WTC11 (cell line): ENCODE results near the gene MYO6. TPM values are rescaled to one million over a fixed set of nuclear protein-coding genes. Genes with fewer than 3 reads are reported as not detected.

Experiments used
- ATAC-seq: fragments of 200-7000 bp; cut with Tn5 transposase; 2 replicates; pipeline ENCODE4 v1.10.0; 2021; ENCODE audit warnings: mild to moderate bottlenecking, moderate library complexity
- CTCF ChIA-PET: fragments of 300-600 bp; sonication (Branson Sonifier 250); formaldehyde crosslinking; loops from one replicate; lab custom pipeline; 2021; ENCODE audit warnings: antibody characterized with exemption; lab: Charles Lee
- POLR2A ChIA-PET: fragments of 350-600 bp; sonication (Branson Sonifier 250); formaldehyde crosslinking; loops from one replicate; lab custom pipeline; 2021; ENCODE audit warnings: antibody characterized with exemption; lab: Charles Lee
- DNase-seq: peaks from one replicate; pipeline ENCODE4 v3.0.0; 2021; ENCODE audit warnings: low spot score
- H3K27ac Mint-ChIP-seq: 2 replicates; pipeline ENCODE4 v1.8.0; 2021; ENCODE audit warnings: mixed read lengths
- H3K27me3 Mint-ChIP-seq: 2 replicates; pipeline ENCODE4 v1.8.0; 2021; ENCODE audit warnings: low read depth, mild to moderate bottlenecking, moderate library complexity, mixed read lengths
- H3K36me3 Mint-ChIP-seq: 2 replicates; pipeline ENCODE4 v1.8.0; 2021; ENCODE audit warnings: mixed read lengths
- H3K4me1 Mint-ChIP-seq: 2 replicates; pipeline ENCODE4 v1.8.0; 2022; ENCODE audit warnings: mixed read lengths
- H3K4me3 Mint-ChIP-seq: 2 replicates; pipeline ENCODE4 v1.8.0; 2021; ENCODE audit warnings: mild to moderate bottlenecking, moderate library complexity, mixed read lengths
- H3K9me3 Mint-ChIP-seq: 2 replicates; pipeline ENCODE4 v1.8.0; 2021; ENCODE audit warnings: mixed read lengths
- CBFB ChIP-seq: sonication (generic); formaldehyde crosslinking; IDR thresholded peaks from 2 replicates; pipeline ENCODE4 v1.8.1; 2022; ENCODE audit warnings: mild to moderate bottlenecking, low read depth, missing genetic modification reagents
- FOXK1 ChIP-seq: sonication (generic); formaldehyde crosslinking; IDR thresholded peaks from 2 replicates; pipeline ENCODE4 v1.8.0; 2022; ENCODE audit warnings: mild to moderate bottlenecking, moderate library complexity, missing genetic modification reagents
- IRF2 ChIP-seq: sonication (generic); formaldehyde crosslinking; IDR thresholded peaks from 2 replicates; pipeline ENCODE4 v1.8.0; 2022; ENCODE audit warnings: low read depth, missing genetic modification reagents, borderline replicate concordance
- JAZF1 ChIP-seq: fragments of 250-450 bp; sonication (Bioruptor Pico); IDR thresholded peaks from 2 replicates; pipeline ENCODE4 v1.9.0; 2021; ENCODE audit warnings: moderate library complexity, mild to moderate bottlenecking, inconsistent platforms
- JUN ChIP-seq: sonication (generic); formaldehyde crosslinking; IDR thresholded peaks from 2 replicates; pipeline ENCODE4 v1.8.0; 2023; ENCODE audit warnings: mild to moderate bottlenecking, missing genetic modification reagents
- MXD4 ChIP-seq: fragments of 250-450 bp; sonication (Bioruptor Pico); IDR thresholded peaks from 2 replicates; pipeline ENCODE4 v1.8.0; 2021; ENCODE audit warnings: mild to moderate bottlenecking, moderate library complexity, borderline replicate concordance
- NFE2L1 ChIP-seq: sonication (generic); formaldehyde crosslinking; IDR thresholded peaks from 2 replicates; pipeline ENCODE4 v1.8.1; 2023; ENCODE audit warnings: missing genetic modification reagents
- SMAD4 ChIP-seq: sonication (generic); formaldehyde crosslinking; IDR thresholded peaks from 2 replicates; pipeline ENCODE4 v1.8.0; 2022; ENCODE audit warnings: mild to moderate bottlenecking, missing genetic modification reagents
- ZBTB21 ChIP-seq: sonication (generic); formaldehyde crosslinking; IDR thresholded peaks from 2 replicates; pipeline ENCODE4 v1.8.1; 2023; ENCODE audit warnings: mild to moderate bottlenecking, missing genetic modification reagents, borderline replicate concordance
- ZNF121 ChIP-seq: sonication (generic); formaldehyde crosslinking; IDR thresholded peaks from 2 replicates; pipeline ENCODE4 v1.8.0; 2023; ENCODE audit warnings: missing genetic modification reagents
- ZNF138 ChIP-seq: sonication (generic); formaldehyde crosslinking; conservative IDR thresholded peaks from 2 replicates; pipeline ENCODE4 v1.8.1; 2022; ENCODE audit warnings: mild to moderate bottlenecking, moderate library complexity, missing genetic modification reagents
- total RNA-seq: library from RNA; stranded (reverse); gene quantifications from 3 replicates; pipeline ENCODE4 v1.2.3, GENCODE V29; 2021
- TF ChIP-seq, protein P1 (sequence below): sonication (generic); formaldehyde crosslinking; conservative IDR thresholded peaks from 2 replicates; pipeline ENCODE4 v1.8.1; 2022; ENCODE audit warnings: mild to moderate bottlenecking, missing genetic modification reagents
- TF ChIP-seq, protein P2 (sequence below): sonication (generic); formaldehyde crosslinking; conservative IDR thresholded peaks from 2 replicates; pipeline ENCODE4 v1.8.1; 2023; ENCODE audit warnings: mild to moderate bottlenecking, low read depth, missing genetic modification reagents, moderate library complexity
- TF ChIP-seq, protein P3 (sequence below): sonication (generic); formaldehyde crosslinking; IDR thresholded peaks from 2 replicates; pipeline ENCODE4 v1.8.0; 2023; ENCODE audit warnings: missing genetic modification reagents, mild to moderate bottlenecking, borderline replicate concordance
- TF ChIP-seq, protein P4 (sequence below): fragments of 250-450 bp; sonication (Bioruptor Pico); IDR thresholded peaks from 2 replicates; pipeline ENCODE4 v2.1.2; 2022; ENCODE audit warnings: mild to moderate bottlenecking, moderate library complexity
- TF ChIP-seq, protein P5 (sequence below): sonication (generic); formaldehyde crosslinking; IDR thresholded peaks from 2 replicates; pipeline ENCODE4 v1.8.1; 2022; ENCODE audit warnings: low read depth, missing genetic modification reagents, borderline replicate concordance
- TF ChIP-seq, protein P6 (sequence below): sonication (generic); formaldehyde crosslinking; IDR thresholded peaks from 2 replicates; pipeline ENCODE4 v1.8.0; 2022; ENCODE audit warnings: missing genetic modification reagents
- TF ChIP-seq, protein P7 (sequence below): fragments of 250-450 bp; sonication (Bioruptor Pico); IDR thresholded peaks from 2 replicates; pipeline ENCODE4 v1.9.0; 2021; ENCODE audit warnings: mild to moderate bottlenecking
- TF ChIP-seq, protein P8 (sequence below): sonication (generic); formaldehyde crosslinking; IDR thresholded peaks from 2 replicates; pipeline ENCODE4 v1.8.1; 2023; ENCODE audit warnings: mild to moderate bottlenecking, missing genetic modification reagents
- TF ChIP-seq, protein P9 (sequence below): sonication (generic); formaldehyde crosslinking; IDR thresholded peaks from 2 replicates; pipeline ENCODE4 v1.8.0; 2022; ENCODE audit warnings: mild to moderate bottlenecking, missing genetic modification reagents

Gene MYO6
- total RNA-seq, 1 experiment from 2014 or later = 32.6 TPM

DNA sequence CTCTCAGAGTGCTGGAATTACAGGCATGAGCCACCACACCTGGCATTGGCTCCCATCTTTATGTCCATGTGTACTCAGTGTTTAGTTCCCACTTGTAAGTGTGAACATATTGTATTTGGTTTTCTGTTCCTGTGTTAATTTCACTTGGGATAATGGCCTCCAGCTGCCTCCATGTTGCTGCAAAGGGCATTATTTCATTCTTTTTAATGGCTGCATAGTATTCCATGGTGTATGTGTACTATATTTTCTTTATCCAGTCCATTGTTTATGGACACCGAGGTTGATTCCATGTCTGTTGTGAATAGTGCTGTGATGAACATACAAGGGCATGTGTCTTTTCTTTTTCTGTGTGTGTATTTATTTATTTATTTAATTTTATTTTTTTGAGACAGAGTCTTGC is 47.7 kb downstream of the MYO6 start:
- no peak overlapping the region for H3K27ac Mint-ChIP-seq
- H3K4me3 Mint-ChIP-seq = no peak overlapping the region
- TF ChIP-seq ZNF121 = no peak
- TF ChIP-seq CBFB (CRISPR knock-in tag) = no peak
- TF ChIP-seq, protein P1, sequence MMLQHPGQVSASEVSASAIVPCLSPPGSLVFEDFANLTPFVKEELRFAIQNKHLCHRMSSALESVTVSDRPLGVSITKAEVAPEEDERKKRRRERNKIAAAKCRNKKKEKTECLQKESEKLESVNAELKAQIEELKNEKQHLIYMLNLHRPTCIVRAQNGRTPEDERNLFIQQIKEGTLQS = no peak
- no peak for TF ChIP-seq SMAD4 (CRISPR knock-in tag)
- no peak for TF ChIP-seq ZNF138 (CRISPR knock-in tag)
- no peak for TF ChIP-seq IRF2 (CRISPR knock-in tag)
- no peak for TF ChIP-seq NFE2L1 (CRISPR knock-in tag)
- TF ChIP-seq, protein P2, sequence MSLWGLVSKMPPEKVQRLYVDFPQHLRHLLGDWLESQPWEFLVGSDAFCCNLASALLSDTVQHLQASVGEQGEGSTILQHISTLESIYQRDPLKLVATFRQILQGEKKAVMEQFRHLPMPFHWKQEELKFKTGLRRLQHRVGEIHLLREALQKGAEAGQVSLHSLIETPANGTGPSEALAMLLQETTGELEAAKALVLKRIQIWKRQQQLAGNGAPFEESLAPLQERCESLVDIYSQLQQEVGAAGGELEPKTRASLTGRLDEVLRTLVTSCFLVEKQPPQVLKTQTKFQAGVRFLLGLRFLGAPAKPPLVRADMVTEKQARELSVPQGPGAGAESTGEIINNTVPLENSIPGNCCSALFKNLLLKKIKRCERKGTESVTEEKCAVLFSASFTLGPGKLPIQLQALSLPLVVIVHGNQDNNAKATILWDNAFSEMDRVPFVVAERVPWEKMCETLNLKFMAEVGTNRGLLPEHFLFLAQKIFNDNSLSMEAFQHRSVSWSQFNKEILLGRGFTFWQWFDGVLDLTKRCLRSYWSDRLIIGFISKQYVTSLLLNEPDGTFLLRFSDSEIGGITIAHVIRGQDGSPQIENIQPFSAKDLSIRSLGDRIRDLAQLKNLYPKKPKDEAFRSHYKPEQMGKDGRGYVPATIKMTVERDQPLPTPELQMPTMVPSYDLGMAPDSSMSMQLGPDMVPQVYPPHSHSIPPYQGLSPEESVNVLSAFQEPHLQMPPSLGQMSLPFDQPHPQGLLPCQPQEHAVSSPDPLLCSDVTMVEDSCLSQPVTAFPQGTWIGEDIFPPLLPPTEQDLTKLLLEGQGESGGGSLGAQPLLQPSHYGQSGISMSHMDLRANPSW = no peak
- no peak for TF ChIP-seq JAZF1
- TF ChIP-seq, protein P3, sequence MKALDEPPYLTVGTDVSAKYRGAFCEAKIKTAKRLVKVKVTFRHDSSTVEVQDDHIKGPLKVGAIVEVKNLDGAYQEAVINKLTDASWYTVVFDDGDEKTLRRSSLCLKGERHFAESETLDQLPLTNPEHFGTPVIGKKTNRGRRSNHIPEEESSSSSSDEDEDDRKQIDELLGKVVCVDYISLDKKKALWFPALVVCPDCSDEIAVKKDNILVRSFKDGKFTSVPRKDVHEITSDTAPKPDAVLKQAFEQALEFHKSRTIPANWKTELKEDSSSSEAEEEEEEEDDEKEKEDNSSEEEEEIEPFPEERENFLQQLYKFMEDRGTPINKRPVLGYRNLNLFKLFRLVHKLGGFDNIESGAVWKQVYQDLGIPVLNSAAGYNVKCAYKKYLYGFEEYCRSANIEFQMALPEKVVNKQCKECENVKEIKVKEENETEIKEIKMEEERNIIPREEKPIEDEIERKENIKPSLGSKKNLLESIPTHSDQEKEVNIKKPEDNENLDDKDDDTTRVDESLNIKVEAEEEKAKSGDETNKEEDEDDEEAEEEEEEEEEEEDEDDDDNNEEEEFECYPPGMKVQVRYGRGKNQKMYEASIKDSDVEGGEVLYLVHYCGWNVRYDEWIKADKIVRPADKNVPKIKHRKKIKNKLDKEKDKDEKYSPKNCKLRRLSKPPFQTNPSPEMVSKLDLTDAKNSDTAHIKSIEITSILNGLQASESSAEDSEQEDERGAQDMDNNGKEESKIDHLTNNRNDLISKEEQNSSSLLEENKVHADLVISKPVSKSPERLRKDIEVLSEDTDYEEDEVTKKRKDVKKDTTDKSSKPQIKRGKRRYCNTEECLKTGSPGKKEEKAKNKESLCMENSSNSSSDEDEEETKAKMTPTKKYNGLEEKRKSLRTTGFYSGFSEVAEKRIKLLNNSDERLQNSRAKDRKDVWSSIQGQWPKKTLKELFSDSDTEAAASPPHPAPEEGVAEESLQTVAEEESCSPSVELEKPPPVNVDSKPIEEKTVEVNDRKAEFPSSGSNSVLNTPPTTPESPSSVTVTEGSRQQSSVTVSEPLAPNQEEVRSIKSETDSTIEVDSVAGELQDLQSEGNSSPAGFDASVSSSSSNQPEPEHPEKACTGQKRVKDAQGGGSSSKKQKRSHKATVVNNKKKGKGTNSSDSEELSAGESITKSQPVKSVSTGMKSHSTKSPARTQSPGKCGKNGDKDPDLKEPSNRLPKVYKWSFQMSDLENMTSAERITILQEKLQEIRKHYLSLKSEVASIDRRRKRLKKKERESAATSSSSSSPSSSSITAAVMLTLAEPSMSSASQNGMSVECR (CRISPR knock-in tag) = no peak
- no peak for TF ChIP-seq JUN (CRISPR knock-in tag)
- TF ChIP-seq, protein P4, sequence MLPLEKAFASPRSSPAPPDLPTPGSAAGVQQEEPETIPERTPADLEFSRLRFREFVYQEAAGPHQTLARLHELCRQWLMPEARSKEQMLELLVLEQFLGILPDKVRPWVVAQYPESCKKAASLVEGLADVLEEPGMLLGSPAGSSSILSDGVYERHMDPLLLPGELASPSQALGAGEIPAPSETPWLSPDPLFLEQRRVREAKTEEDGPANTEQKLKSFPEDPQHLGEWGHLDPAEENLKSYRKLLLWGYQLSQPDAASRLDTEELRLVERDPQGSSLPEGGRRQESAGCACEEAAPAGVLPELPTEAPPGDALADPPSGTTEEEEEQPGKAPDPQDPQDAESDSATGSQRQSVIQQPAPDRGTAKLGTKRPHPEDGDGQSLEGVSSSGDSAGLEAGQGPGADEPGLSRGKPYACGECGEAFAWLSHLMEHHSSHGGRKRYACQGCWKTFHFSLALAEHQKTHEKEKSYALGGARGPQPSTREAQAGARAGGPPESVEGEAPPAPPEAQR (CRISPR knock-in tag) = no peak
- no peak for TF ChIP-seq ZBTB21
- no peaks in the 10 kb centered on the region for H3K27me3 Mint-ChIP-seq
- H3K36me3 Mint-ChIP-seq = no peaks in the 10 kb centered on the region
- ChIA-PET CTCF (no interaction called here), POLR2A (no interaction called here)
- peaks cover 4% of the 10 kb centered on the region; the same call in 1 of the 2 replicates for H3K9me3 Mint-ChIP-seq
- no peak for DNase-seq
- peaks cover 30% of the 10 kb centered on the region for H3K4me1 Mint-ChIP-seq
- ATAC-seq = no peak

DNA sequence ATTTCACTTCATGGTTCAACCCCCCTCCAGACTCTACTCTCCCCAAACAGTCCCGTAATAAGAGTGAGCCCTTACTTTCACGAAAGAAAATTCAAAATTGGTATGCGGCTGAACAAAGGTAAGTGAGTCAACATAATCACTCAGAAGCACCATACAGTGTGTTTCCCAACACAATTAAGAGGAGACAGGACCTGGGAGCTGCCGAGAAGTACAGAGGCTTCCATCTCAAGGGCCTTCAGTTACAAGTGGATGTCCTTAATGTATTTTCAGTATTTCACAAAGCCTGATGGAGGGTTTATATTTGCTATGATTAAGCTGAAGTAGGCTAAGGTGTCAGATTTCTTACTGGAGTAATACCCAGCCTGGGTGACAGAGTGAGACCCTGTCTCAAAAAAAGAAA is 51.1 kb downstream of the MYO6 start:
- DNase-seq = no peak
- Mint-ChIP-seq H3K36me3 (no peaks in the 10 kb centered on the region), H3K27me3 (no peaks in the 10 kb centered on the region), H3K4me3 (no peak overlapping the region), H3K9me3 (peaks cover 4% of the 10 kb centered on the region; the same call in 1 of the 2 replicates), H3K27ac (no peak overlapping the region), H3K4me1 (peaks cover 21% of the 10 kb centered on the region)
- ChIA-PET CTCF (interaction anchor here (1.1 kb wide), 1 partner anchor 42 kb away, joined by 3 read pairs; no protein-coding TSS in a partner anchor), POLR2A (interaction anchor here (0.6 kb wide), 1 partner anchor 303 kb away, joined by 3 read pairs; no protein-coding TSS in a partner anchor)
- ATAC-seq = no peak; the same call in 1 of the 2 replicates
- TF ChIP-seq, protein P5, sequence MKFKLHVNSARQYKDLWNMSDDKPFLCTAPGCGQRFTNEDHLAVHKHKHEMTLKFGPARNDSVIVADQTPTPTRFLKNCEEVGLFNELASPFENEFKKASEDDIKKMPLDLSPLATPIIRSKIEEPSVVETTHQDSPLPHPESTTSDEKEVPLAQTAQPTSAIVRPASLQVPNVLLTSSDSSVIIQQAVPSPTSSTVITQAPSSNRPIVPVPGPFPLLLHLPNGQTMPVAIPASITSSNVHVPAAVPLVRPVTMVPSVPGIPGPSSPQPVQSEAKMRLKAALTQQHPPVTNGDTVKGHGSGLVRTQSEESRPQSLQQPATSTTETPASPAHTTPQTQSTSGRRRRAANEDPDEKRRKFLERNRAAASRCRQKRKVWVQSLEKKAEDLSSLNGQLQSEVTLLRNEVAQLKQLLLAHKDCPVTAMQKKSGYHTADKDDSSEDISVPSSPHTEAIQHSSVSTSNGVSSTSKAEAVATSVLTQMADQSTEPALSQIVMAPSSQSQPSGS (CRISPR knock-in tag) = no peak
- TF ChIP-seq, protein P6, sequence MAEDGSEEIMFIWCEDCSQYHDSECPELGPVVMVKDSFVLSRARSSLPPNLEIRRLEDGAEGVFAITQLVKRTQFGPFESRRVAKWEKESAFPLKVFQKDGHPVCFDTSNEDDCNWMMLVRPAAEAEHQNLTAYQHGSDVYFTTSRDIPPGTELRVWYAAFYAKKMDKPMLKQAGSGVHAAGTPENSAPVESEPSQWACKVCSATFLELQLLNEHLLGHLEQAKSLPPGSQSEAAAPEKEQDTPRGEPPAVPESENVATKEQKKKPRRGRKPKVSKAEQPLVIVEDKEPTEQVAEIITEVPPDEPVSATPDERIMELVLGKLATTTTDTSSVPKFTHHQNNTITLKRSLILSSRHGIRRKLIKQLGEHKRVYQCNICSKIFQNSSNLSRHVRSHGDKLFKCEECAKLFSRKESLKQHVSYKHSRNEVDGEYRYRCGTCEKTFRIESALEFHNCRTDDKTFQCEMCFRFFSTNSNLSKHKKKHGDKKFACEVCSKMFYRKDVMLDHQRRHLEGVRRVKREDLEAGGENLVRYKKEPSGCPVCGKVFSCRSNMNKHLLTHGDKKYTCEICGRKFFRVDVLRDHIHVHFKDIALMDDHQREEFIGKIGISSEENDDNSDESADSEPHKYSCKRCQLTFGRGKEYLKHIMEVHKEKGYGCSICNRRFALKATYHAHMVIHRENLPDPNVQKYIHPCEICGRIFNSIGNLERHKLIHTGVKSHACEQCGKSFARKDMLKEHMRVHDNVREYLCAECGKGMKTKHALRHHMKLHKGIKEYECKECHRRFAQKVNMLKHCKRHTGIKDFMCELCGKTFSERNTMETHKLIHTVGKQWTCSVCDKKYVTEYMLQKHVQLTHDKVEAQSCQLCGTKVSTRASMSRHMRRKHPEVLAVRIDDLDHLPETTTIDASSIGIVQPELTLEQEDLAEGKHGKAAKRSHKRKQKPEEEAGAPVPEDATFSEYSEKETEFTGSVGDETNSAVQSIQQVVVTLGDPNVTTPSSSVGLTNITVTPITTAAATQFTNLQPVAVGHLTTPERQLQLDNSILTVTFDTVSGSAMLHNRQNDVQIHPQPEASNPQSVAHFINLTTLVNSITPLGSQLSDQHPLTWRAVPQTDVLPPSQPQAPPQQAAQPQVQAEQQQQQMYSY (CRISPR knock-in tag) = no peak
- TF ChIP-seq, protein P7, sequence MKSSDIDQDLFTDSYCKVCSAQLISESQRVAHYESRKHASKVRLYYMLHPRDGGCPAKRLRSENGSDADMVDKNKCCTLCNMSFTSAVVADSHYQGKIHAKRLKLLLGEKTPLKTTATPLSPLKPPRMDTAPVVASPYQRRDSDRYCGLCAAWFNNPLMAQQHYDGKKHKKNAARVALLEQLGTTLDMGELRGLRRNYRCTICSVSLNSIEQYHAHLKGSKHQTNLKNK (CRISPR knock-in tag) = no peak
- no peak for TF ChIP-seq MXD4 (CRISPR knock-in tag)
- TF ChIP-seq SMAD4 (CRISPR knock-in tag) = no peak
- TF ChIP-seq, protein P8, sequence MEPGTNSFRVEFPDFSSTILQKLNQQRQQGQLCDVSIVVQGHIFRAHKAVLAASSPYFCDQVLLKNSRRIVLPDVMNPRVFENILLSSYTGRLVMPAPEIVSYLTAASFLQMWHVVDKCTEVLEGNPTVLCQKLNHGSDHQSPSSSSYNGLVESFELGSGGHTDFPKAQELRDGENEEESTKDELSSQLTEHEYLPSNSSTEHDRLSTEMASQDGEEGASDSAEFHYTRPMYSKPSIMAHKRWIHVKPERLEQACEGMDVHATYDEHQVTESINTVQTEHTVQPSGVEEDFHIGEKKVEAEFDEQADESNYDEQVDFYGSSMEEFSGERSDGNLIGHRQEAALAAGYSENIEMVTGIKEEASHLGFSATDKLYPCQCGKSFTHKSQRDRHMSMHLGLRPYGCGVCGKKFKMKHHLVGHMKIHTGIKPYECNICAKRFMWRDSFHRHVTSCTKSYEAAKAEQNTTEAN (CRISPR knock-in tag) = no peak
- no peak for TF ChIP-seq FOXK1 (CRISPR knock-in tag)
- TF ChIP-seq, protein P9, sequence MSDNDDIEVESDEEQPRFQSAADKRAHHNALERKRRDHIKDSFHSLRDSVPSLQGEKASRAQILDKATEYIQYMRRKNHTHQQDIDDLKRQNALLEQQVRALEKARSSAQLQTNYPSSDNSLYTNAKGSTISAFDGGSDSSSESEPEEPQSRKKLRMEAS (CRISPR knock-in tag) = no peak
